ENCODE measurements around the gene CRYBB2. TPM values are rescaled to one million over a fixed set of nuclear protein-coding genes. Genes with fewer than 3 reads are reported as not detected.

The CRYBB2 gene
- not detected in 2 replicates for total RNA-seq

DNA sequence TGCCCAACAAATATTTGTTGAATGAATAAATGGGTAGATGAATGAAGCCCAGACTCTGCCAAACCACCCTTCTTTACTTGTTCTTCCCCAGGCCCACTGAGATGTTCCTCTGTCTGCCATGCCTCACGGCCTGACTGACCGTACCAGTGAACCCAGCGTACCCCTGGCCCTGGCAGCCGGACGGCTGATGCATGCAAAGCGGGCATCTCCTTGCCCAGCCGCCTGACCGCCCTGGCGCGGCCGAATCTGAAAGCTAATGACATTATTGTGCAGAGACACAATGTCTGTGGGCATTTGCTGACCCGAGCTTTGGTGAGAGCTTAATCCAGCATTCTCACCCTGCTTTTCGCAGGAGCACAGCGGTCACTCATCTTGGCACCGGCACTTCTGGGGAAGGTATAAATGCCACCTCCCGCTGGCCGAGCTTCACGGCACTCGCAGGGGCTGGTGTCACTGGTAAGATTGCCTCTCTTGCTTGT is at the start of gene CRYBB2:
TSS of gene CRYBB2 (plus strand) at position 429 of the 479 bp plus-strand sequence. CDS start 1,791 bp downstream, outside the sequence.
- no peak for DNase-seq (ENCODE audit: low read depth)
- TF ChIP-seq CTCF (IDR thresholded peaks at IDR 0.05; ENCODE audit: insufficient read depth, low read depth, low read length): no peak
- no peak within 1 kb of the TSS for H3K4me3 ChIP-seq (ENCODE audit: low read depth, low read length)

DNA sequence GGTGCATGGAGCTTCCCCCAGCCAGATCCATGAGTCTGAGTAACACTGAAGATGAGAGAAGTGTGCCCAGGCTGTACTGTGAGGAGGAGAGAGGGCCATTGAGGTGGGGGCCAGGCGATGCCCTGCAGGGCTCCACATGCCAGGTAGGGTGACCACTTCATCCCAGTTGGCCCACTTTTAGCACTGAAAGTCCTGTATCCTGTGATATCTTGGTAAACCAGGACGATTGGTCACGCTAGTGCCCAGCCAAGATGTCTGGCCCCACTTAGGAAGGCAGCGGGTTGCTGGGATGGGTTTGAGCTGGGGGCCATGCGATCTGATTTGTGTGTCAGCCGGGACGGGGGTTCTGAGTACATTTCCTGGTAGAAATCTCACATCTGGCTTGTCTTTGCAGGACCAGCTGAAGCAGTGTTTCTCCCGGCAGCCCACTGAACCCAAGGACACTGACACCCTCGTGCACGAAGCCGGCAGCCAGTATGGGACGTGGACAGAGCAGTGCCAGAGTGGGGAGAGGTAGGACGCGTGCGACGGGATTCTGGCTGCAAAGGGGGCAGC is 48.9 kb upstream of the CRYBB2 start:
- no peak for DNase-seq (ENCODE audit: low read depth)
- H3K4me3 ChIP-seq (ENCODE audit: low read depth, low read length): no peak overlapping the region
- no peak for TF ChIP-seq CTCF (IDR thresholded peaks at IDR 0.05; ENCODE audit: insufficient read depth, low read depth, low read length)

GRCh38 chr22:25172153-25172552 is 47.3 kb upstream of the CRYBB2 start:
- H3K4me3 ChIP-seq (ENCODE audit: low read depth, low read length): no peak overlapping the region
- no peak for DNase-seq (ENCODE audit: low read depth)
- TF ChIP-seq CTCF (IDR thresholded peaks at IDR 0.05; ENCODE audit: insufficient read depth, low read depth, low read length): no peak

DNA sequence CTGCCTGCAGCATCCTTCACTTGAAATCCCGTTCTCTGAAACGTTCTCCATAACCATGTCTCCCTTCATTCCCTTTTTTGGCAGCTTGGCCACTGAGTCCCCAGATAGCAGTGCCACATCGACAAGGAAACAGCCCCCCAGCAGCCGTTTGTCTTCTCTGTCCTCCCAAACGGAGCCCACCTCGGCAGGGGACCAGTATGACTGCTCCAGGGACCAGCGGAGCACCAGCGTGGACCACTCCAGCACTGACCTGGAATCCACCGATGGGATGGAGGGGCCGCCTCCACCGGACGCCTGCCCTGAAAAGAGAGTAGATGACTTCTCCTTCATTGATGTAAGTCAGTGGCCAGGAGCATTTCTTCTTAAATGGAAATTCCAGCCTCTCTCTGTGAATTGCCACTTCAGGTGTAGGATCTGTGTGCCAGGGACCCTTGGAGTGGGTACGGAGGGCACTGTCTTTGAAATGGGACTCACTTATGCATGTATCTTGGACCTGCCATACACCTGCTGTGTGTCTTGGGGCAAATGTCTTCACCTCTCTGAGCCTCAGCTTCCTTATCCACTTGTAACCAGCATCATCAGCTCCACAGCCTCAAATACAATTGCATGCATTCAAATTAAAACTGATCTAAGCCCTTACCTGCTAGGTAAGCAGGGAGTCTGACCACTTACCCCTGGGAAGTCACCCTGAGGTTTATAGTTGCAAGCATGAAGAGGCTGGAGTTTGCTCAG is 45.1 kb upstream of the CRYBB2 start:
- H3K4me3 ChIP-seq (ENCODE audit: low read depth, low read length): no peak overlapping the region
- DNase-seq (ENCODE audit: low read depth): no peak
- no peak for TF ChIP-seq CTCF (IDR thresholded peaks at IDR 0.05; ENCODE audit: insufficient read depth, low read depth, low read length)

DNA sequence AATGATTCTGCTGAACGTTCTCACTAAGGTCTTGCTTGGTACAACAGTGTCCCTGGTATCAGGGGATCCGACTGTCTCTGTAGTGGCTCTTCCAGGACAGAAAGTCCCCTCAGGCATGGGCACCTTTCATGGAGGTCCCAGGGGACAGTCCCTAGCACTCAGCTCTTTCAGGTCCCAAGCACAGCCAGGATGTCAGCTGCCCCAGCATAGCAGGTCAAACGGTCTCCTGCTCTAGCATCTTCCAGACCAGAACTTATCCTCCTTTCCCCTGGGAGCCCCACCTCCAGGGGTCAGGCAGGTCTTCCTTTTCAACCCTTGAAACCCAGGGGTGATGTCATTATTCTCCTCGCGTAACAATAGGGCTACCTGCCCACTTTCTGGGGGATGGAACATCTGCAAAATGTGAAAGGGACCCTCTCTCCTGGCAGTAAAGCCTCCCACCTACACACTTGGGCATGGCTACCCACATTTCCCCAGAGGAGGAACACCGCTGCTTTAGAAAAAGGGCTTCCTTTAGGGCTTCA is 44.5 kb upstream of the CRYBB2 start:
- DNase-seq (ENCODE audit: low read depth): no peak
- no peak overlapping the region for H3K4me3 ChIP-seq (ENCODE audit: low read depth, low read length)
- no peak for TF ChIP-seq CTCF (IDR thresholded peaks at IDR 0.05; ENCODE audit: insufficient read depth, low read depth, low read length)

DNA sequence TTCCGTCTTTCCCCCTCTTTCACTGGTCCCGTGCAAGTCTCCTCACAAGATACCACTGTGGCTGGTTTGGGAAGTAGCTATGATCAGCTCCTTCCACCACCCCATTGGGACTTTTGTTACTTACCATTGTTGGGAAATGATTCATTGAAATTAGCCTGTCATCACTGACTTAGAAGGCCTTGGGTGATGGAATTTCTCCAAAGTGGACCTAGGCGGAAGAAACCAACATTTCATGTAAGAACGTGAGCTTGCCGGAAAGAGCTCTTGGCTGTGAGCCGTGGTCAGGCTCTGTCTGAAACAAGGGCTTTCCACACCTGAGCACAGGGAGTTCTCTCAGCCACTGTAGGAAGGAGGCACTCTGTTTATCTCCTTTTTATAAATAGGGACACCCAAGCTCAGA is 43.3 kb upstream of the CRYBB2 start:
- no peak for TF ChIP-seq CTCF (IDR thresholded peaks at IDR 0.05; ENCODE audit: insufficient read depth, low read depth, low read length)
- no peak overlapping the region for H3K4me3 ChIP-seq (ENCODE audit: low read depth, low read length)
- DNase-seq (ENCODE audit: low read depth): no peak

All from fibroblast of villous mesenchyme (primary cell).